ENCODE data around the gene MAPKAPK2.

MAPKAPK2 gene

GRCh38 chr1:206703661-206704060 is 19.0 kb downstream of the MAPKAPK2 start:
- H3K4me3 ChIP-seq (ENCODE audit: low read depth, low read length): no peak overlapping the region
- no peak overlapping the region for H3K27ac ChIP-seq
- peaks cover 7% of the 10 kb centered on the region for H3K4me1 ChIP-seq
- H3K27me3 ChIP-seq (ENCODE audit: control insufficient read depth, insufficient read depth, low read length): no peaks in the 10 kb centered on the region
- H2AFZ ChIP-seq: no peak overlapping the region
- no peak for TF ChIP-seq CTCF (IDR thresholded peaks at IDR 0.05)
- H3K36me3 ChIP-seq (ENCODE audit: control insufficient read depth, insufficient read depth, low read length): no peaks in the 10 kb centered on the region
- H3K9ac ChIP-seq: no peak overlapping the region
- no peak overlapping the region for H3K4me2 ChIP-seq (ENCODE audit: low read length)
- H3K9me3 ChIP-seq (ENCODE audit: control insufficient read depth, low read length): no peaks in the 10 kb centered on the region
- H3K79me2 ChIP-seq: peaks cover 37% of the 10 kb centered on the region

- Histone ChIP-seq H3K27ac (no peak overlapping the region), H3K9me3 (ENCODE audit: control insufficient read depth, low read length) (no peaks in the 10 kb centered on the region), H3K27me3 (ENCODE audit: control insufficient read depth, insufficient read depth, low read length) (no peaks in the 10 kb centered on the region), H2AFZ (no peak overlapping the region), H3K4me2 (ENCODE audit: low read length) (no peak overlapping the region), H3K4me1 (peaks cover 7% of the 10 kb centered on the region), H3K79me2 (peaks cover 32% of the 10 kb centered on the region), H3K4me3 (ENCODE audit: low read depth, low read length) (no peak overlapping the region), H3K9ac (no peak overlapping the region), H3K36me3 (ENCODE audit: control insufficient read depth, insufficient read depth, low read length) (no peaks in the 10 kb centered on the region)
- no peak for TF ChIP-seq CTCF (IDR thresholded peaks at IDR 0.05)
Measured at GRCh38 chr1:206704226-206704625, 19.5 kb downstream of the MAPKAPK2 start.

GRCh38 chr1:206705191-206705590 is 20.5 kb downstream of the MAPKAPK2 start:
- no peak overlapping the region for H3K4me3 ChIP-seq (ENCODE audit: low read depth, low read length)
- no peaks in the 10 kb centered on the region for H3K27me3 ChIP-seq (ENCODE audit: control insufficient read depth, insufficient read depth, low read length)
- TF ChIP-seq CTCF (IDR thresholded peaks at IDR 0.05): no peak
- H3K36me3 ChIP-seq (ENCODE audit: control insufficient read depth, insufficient read depth, low read length): no peaks in the 10 kb centered on the region
- H3K9ac ChIP-seq: no peak overlapping the region
- peaks cover 6% of the 10 kb centered on the region for H3K4me1 ChIP-seq
- H3K27ac ChIP-seq: no peak overlapping the region
- peaks cover 33% of the 10 kb centered on the region for H3K79me2 ChIP-seq
- H2AFZ ChIP-seq: no peak overlapping the region
- no peak overlapping the region for H3K4me2 ChIP-seq (ENCODE audit: low read length)
- H3K9me3 ChIP-seq (ENCODE audit: control insufficient read depth, low read length): no peaks in the 10 kb centered on the region

GRCh38 chr1:206705726-206706297 is 21.1 kb downstream of the MAPKAPK2 start:
- peaks cover 5% of the 10 kb centered on the region for H3K4me1 ChIP-seq
- H3K36me3 ChIP-seq (ENCODE audit: control insufficient read depth, insufficient read depth, low read length): no peaks in the 10 kb centered on the region
- H3K4me2 ChIP-seq (ENCODE audit: low read length): no peak overlapping the region
- H3K4me3 ChIP-seq (ENCODE audit: low read depth, low read length): no peak overlapping the region
- H3K79me2 ChIP-seq: peaks cover 34% of the 10 kb centered on the region
- no peak overlapping the region for H3K27ac ChIP-seq
- no peak overlapping the region for H2AFZ ChIP-seq
- no peaks in the 10 kb centered on the region for H3K27me3 ChIP-seq (ENCODE audit: control insufficient read depth, insufficient read depth, low read length)
- no peak overlapping the region for H3K9ac ChIP-seq
- H3K9me3 ChIP-seq (ENCODE audit: control insufficient read depth, low read length): no peaks in the 10 kb centered on the region
- TF ChIP-seq CTCF (IDR thresholded peaks at IDR 0.05): no peak

GRCh38 chr1:206706298-206706791 is 21.6 kb downstream of the MAPKAPK2 start:
- Histone ChIP-seq H2AFZ (no peak overlapping the region), H3K27me3 (ENCODE audit: control insufficient read depth, insufficient read depth, low read length) (no peaks in the 10 kb centered on the region), H3K4me2 (ENCODE audit: low read length) (no peak overlapping the region), H3K36me3 (ENCODE audit: control insufficient read depth, insufficient read depth, low read length) (no peaks in the 10 kb centered on the region), H3K9me3 (ENCODE audit: control insufficient read depth, low read length) (no peaks in the 10 kb centered on the region), H3K4me1 (peaks cover 5% of the 10 kb centered on the region), H3K9ac (no peak overlapping the region), H3K27ac (no peak overlapping the region), H3K4me3 (ENCODE audit: low read depth, low read length) (no peak overlapping the region), H3K79me2 (peaks cover 32% of the 10 kb centered on the region)
- TF ChIP-seq CTCF (IDR thresholded peaks at IDR 0.05): no peak
